H1 (cell line): ENCODE results near the gene CC2D1B. TPM values are rescaled to one million over a fixed set of nuclear protein-coding genes. Genes with fewer than 3 reads are reported as not detected.

Source experiments
- ATF2 ChIP-seq: IDR thresholded peaks from 2 replicates; pipeline ENCODE4 v1.6.1; 2012; ENCODE audit warnings: low read length, inconsistent platforms
- CHD7 ChIP-seq: fragments of 300-600 bp; sonication (generic); IDR thresholded peaks from 2 replicates; pipeline ENCODE4 v1.7.1; 2012; ENCODE audit warnings: low read length, moderate library complexity, mild to moderate bottlenecking, inconsistent platforms; ENCODE audit not compliant: insufficient replicate concordance
- GTF2F1 ChIP-seq: IDR thresholded peaks from 2 replicates; pipeline ENCODE4 v1.6.1; 2012; ENCODE audit warnings: low read depth, low read length, improper control_type of control experiment, borderline replicate concordance
- POLR2A ChIP-seq, 2 experiments: IDR thresholded peaks; 1 replicate in 1 of 2; 2 replicates in 1 of 2; pipeline ENCODE4 v1.6.1; 2011; ENCODE audit warnings: low read depth in 2 of 2, low read length in 2 of 2, mild to moderate bottlenecking in 2 of 2; ENCODE audit errors: control extremely low read depth in 1 of 2
- RAD21 ChIP-seq, 2 experiments: IDR thresholded peaks in 1 of 2; conservative IDR thresholded peaks in 1 of 2; 2 replicates each; pipeline ENCODE4 v1.6.1; 2011; ENCODE audit warnings: low read depth in 2 of 2, low read length in 2 of 2, improper control_type of control experiment in 1 of 2, inconsistent platforms in 1 of 2, mild to moderate bottlenecking in 1 of 2, moderate library complexity in 1 of 2
- SAP30 ChIP-seq: fragments of 300-600 bp; sonication (generic); IDR thresholded peaks from 2 replicates; pipeline ENCODE4 v1.7.1; 2012; ENCODE audit warnings: low read length, moderate library complexity, mild to moderate bottlenecking, inconsistent platforms; ENCODE audit not compliant: insufficient read depth, insufficient replicate concordance
- SRF ChIP-seq: IDR thresholded peaks from 2 replicates; pipeline ENCODE4 v1.6.1; 2011; ENCODE audit warnings: mild to moderate bottlenecking, low read depth, low read length, moderate library complexity
- USF2 ChIP-seq: IDR thresholded peaks from 2 replicates; pipeline ENCODE4 v1.6.1; 2011; ENCODE audit warnings: low read length, improper control_type of control experiment
- polyA plus RNA-seq, 7 experiments: library from polyadenylated mRNA; depleted of rRNA in 3 of 7; stranded (reverse) in 5 of 7; unstranded in 2 of 7; fragments of >200 nt in 5 of 7; fragments of 200-250 nt in 2 of 7; gene quantifications; 1 replicate in 5 of 7; 2 replicates in 1 of 7; 4 replicates in 1 of 7; pipeline versions ENCODE4 v1.2.1 to v1.2.3, GENCODE V29; 2011 to 2013; ENCODE audit warnings: missing spikeins in 2 of 7, mixed read lengths in 2 of 7
- total RNA-seq: library from RNA; stranded (reverse); fragmentation: NEBNext Ultra II Directional; extraction: Animal tissue kit (Norgen Biotek cat#: 25700); gene quantifications from 2 replicates; pipeline ENCODE4 v1.2.1, GENCODE V29; 2021

Gene CC2D1B
- total and polyA plus RNA-seq, 2 of the 8 experiments (the other 6 are each of a cell fraction or from before 2014, with no cell fraction given) = 7.4 to 13.1 TPM

- no peak for TF ChIP-seq CHD7
- no peak for TF ChIP-seq POLR2A (IDR thresholded peaks at IDR 0.05; ENCODE audit: control extremely low read depth in 1 of 2, low read depth in 2 of 2, low read length in 2 of 2)
- no peak for TF ChIP-seq SAP30
- TF ChIP-seq SRF = no peak
- no peak for TF ChIP-seq GTF2F1
- no peak for TF ChIP-seq USF2
- TF ChIP-seq ATF2 = no peak
- no peak for TF ChIP-seq RAD21 (IDR thresholded peaks at IDR 0.05 in 1 of 2, conservative IDR thresholded peaks at IDR 0.05 in 1 of 2; ENCODE audit: low read depth in 2 of 2, low read length in 2 of 2)
These were observed 28.6 kb downstream of the CC2D1B start (continued) for GRCh38 chr1:52337439-52337838.
